GM23248 (cell line): ENCODE results near the gene C2orf15.
"Not testable (repeated sequence)": the region's sequence is repeated elsewhere in the genome, so short reads cannot be mapped to it uniquely, and the experiment has no call there.

ENCODE experiments used
- EZH2 ChIP-seq: fragments of 200-600 bp; sonication (generic); IDR thresholded peaks from 2 replicates; pipeline ENCODE4 v1.6.1; 2018; ENCODE audit warnings: antibody characterized with exemption, mild to moderate bottlenecking; ENCODE audit not compliant: insufficient read depth, poor library complexity, severe bottlenecking
- EZH2phosphoT487 ChIP-seq: fragments of 200-600 bp; sonication (generic); IDR thresholded peaks from 2 replicates; pipeline ENCODE4 v1.6.1; 2018; ENCODE audit warnings: antibody characterized with exemption, moderate library complexity, mild to moderate bottlenecking, low read depth; ENCODE audit not compliant: insufficient read depth

DNA sequence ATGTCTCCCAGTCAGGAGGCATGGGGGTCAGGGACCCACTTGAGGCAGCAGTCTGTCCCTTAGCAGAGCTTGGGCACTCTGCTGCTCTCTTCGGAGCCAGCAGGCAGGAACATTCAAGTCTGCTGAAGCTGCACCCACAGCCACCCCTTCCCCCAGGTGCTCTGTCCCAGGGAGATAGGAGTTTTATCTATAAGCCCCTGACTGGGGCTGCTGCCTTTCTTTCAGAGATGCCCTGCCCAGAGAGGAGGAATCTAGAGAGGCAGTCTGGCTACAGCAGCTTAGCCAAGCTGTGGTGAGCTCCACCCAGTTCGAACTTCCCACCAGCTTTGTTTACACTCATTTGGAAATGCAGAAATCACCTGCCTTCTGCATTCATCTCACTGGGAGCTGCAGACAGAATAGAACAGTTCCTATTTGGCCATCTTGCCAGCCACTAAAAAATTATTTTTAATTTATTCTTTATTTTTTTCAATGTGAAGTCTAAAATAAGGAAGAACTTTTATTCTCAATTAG, 6.4 kb upstream of the C2orf15 start:
- TF ChIP-seq EZH2, EZH2phosphoT487: not testable (repeated sequence)
